Measurements from ENCODE around the gene NHLRC4. TPM values are rescaled to one million over a fixed set of nuclear protein-coding genes. Genes with fewer than 3 reads are reported as not detected.

The NHLRC4 gene
- total and polyA plus RNA-seq, 2 of the 13 experiments (the other 11 are each of a cell fraction or from before 2014, with no cell fraction given): 0.40 to 0.59 TPM

GRCh38 chr16:559021-559380, 7.8 kb upstream of the NHLRC4 start:
- H3K27me3 ChIP-seq (ENCODE audit: control insufficient read depth in 1 of 2, insufficient read depth in 2 of 2, low read length in 2 of 2): peaks cover 13 to 45% of the 10 kb centered on the region in 2 experiments
- no peaks in the 10 kb centered on the region for H3K79me2 ChIP-seq (ENCODE audit: insufficient read depth, low read length)
- H3K9ac ChIP-seq (ENCODE audit: insufficient read depth, low read depth, low read length): peak overlapping the region; percentile 49; the same call in 1 of the 2 replicates
- peaks cover 72% of the 10 kb centered on the region for H3K4me1 ChIP-seq (ENCODE audit: insufficient read depth, low read length)
- BruUV-seq (replicated peaks): no TSS peak
- DNase-seq (ENCODE audit: low spot score): no peak
- H3K4me3 ChIP-seq (replicated peaks in 1 of 3; ENCODE audit: insufficient read depth in 1 of 3, low read depth in 2 of 3, low read length in 3 of 3): peak overlapping the region; percentile 5 to 67 (median 25); a peak in 5 of 6 replicates
- FAIRE-seq: no peak
- no peaks in the 10 kb centered on the region for H3K9me3 ChIP-seq (ENCODE audit: low read length)
- in situ Hi-C loops (cut with HindIII; ENCODE audit: extremely low pct_ligation_motif_present, low pct_unique_long_range_greater_than_20kb) (no loop called here), intact Hi-C loops (cut with micrococcal nuclease; ENCODE audit: unreplicated experiment) (no loop called here)
- ATAC-seq: peak; percentile 23
- H4K20me1 ChIP-seq (ENCODE audit: insufficient read depth, low read length): no peaks in the 10 kb centered on the region
- ChIA-PET CTCF (ENCODE audit: low intra/inter-chr PET ratio, low total read pairs) (no interaction called here), POLR2A (interaction anchor here (1.0 to 2.3 kb wide), 8 partner anchors 8 to 59 kb away, joined by 3 to 17 read pairs (median 4); partner anchors contain the start of gene NHLRC4)
- H3K36me3 ChIP-seq (replicated peaks in 1 of 2; ENCODE audit: control insufficient read depth in 1 of 2, insufficient read depth in 2 of 2, low read length in 2 of 2): no peaks in the 10 kb centered on the region
- peak overlapping the region; percentile 85 for H3K4me2 ChIP-seq (ENCODE audit: low read depth, low read length)
- WGBS (ENCODE audit: low lambda C conversion rate): no CpG with 5 or more reads among the region's 15 CpGs
- H3K27ac ChIP-seq (ENCODE audit: extremely low read length, insufficient read depth, low read length): peak overlapping the region; percentile 24
- H2AFZ ChIP-seq (ENCODE audit: low read length): no peak overlapping the region
- TF ChIP-seq DDIT3 (CRISPR knock-in tag; IDR thresholded peaks at IDR 0.05) (no peak), ZNF777 (CRISPR knock-in tag; IDR thresholded peaks at IDR 0.05) (peak; percentile 13; the same call in 1 of the 2 replicates), ZFP91 (CRISPR knock-in tag; IDR thresholded peaks at IDR 0.05; ENCODE audit: borderline replicate concordance) (0 out of 2 replicates have a peak, but pooled peaks have one; percentile 12), ZNF3 (CRISPR knock-in tag; IDR thresholded peaks at IDR 0.05) (no peak), ZKSCAN5 (CRISPR knock-in tag; IDR thresholded peaks at IDR 0.05) (0 out of 2 replicates have a peak, but pooled peaks have one; percentile 2), ZNF687 (CRISPR knock-in tag; IDR thresholded peaks at IDR 0.05) (peak; percentile 2; the same call in 1 of the 2 replicates), CC2D1A (CRISPR knock-in tag; IDR thresholded peaks at IDR 0.05) (no peak), PTBP1 (IDR thresholded peaks at IDR 0.05; ENCODE audit: low read depth, low read length, poor library complexity, severe bottlenecking) (peak; percentile 13), TMF1 (CRISPR knock-in tag; IDR thresholded peaks at IDR 0.05; ENCODE audit: low read depth) (0 out of 2 replicates have a peak, but pooled peaks have one; percentile 12), KDM4B (CRISPR knock-in tag; IDR thresholded peaks at IDR 0.05) (no peak), ELF4 (CRISPR knock-in tag; IDR thresholded peaks at IDR 0.05; ENCODE audit: borderline replicate concordance) (no peak), HOXA5 (CRISPR knock-in tag; IDR thresholded peaks at IDR 0.05) (no peak), SNAI1 (CRISPR knock-in tag; IDR thresholded peaks at IDR 0.05; ENCODE audit: borderline replicate concordance) (no peak), YEATS4 (CRISPR knock-in tag; IDR thresholded peaks at IDR 0.05; ENCODE audit: borderline replicate concordance) (no peak), ZBTB14 (CRISPR knock-in tag; IDR thresholded peaks at IDR 0.05) (no peak), SRSF1 (optimal IDR thresholded peaks at IDR 0.05; ENCODE audit: low read depth, low read length) (peak; percentile 52), REL (CRISPR knock-in tag; conservative IDR thresholded peaks at IDR 0.05) (0 out of 2 replicates have a peak, but pooled peaks have one; percentile 26)
